H1 (cell line): ENCODE results near the gene HDAC9. TPM values are rescaled to one million over a fixed set of nuclear protein-coding genes. Genes with fewer than 3 reads are reported as not detected.

Experiments used
- CTCF ChIA-PET: fragments of 300-600 bp; sonication (Branson Sonifier 250); formaldehyde crosslinking; loops from one replicate; lab custom pipeline; 2021; ENCODE audit not compliant: partially characterized antibody; lab: Charles Lee
- POLR2A ChIA-PET: fragments of 300-600 bp; sonication (Branson Sonifier 250); formaldehyde crosslinking; loops from one replicate; lab custom pipeline; 2021; ENCODE audit warnings: inconsistent platforms; ENCODE audit not compliant: partially characterized antibody; lab: Charles Lee
- DNase-seq, 2 experiments: peaks; one replicate each; pipeline versions ENCODE4 v3.0.0 to v3.0.0-alpha.2; 2010 to 2022; ENCODE audit warnings: low spot score in 2 of 2, low read depth in 1 of 2, mixed read lengths in 1 of 2
- FAIRE-seq: peaks from 2 replicates; lab custom pipeline; 2011; peaks lifted over from hg19 to GRCh38; lab: Jason Lieb, UNC
- H2AFZ ChIP-seq: 2 replicates; pipeline ENCODE4 v1.8.1; 2012; ENCODE audit warnings: low read length, inconsistent platforms
- H2AK5ac ChIP-seq: 2 replicates; pipeline ENCODE4 v1.6.1; 2013; ENCODE audit warnings: low read depth, low read length
- H2BK120ac ChIP-seq: replicated peaks from 2 replicates; pipeline ENCODE3; 2013; ENCODE audit warnings: low read depth, low read length, inconsistent platforms
- H2BK12ac ChIP-seq: 2 replicates; pipeline ENCODE4 v1.6.1; 2013; ENCODE audit warnings: low read depth, low read length
- H2BK15ac ChIP-seq: 2 replicates; pipeline ENCODE4 v1.6.1; 2013; ENCODE audit warnings: low read length
- H2BK20ac ChIP-seq: 2 replicates; pipeline ENCODE4 v1.6.1; 2013; ENCODE audit warnings: low read length
- H2BK5ac ChIP-seq: 2 replicates; pipeline ENCODE4 v1.6.1; 2013; ENCODE audit warnings: low read depth, low read length
- H3K14ac ChIP-seq: 2 replicates; pipeline ENCODE4 v1.6.1; 2013; ENCODE audit warnings: inconsistent platforms; ENCODE audit not compliant: insufficient read length
- H3K18ac ChIP-seq: 2 replicates; pipeline ENCODE4 v1.6.1; 2013; ENCODE audit warnings: low read length; ENCODE audit errors: extremely low read depth
- H3K23ac ChIP-seq: 2 replicates; pipeline ENCODE4 v1.6.1; 2013; ENCODE audit warnings: inconsistent platforms; ENCODE audit not compliant: insufficient read length
- H3K23me2 ChIP-seq: 2 replicates; pipeline ENCODE4 v1.6.1; 2013; ENCODE audit warnings: low read depth, low read length
- H3K27ac ChIP-seq: 2 replicates; pipeline ENCODE4 v1.6.1; 2011; ENCODE audit warnings: low read depth, low read length, inconsistent platforms
- H3K27me3 ChIP-seq, 4 experiments: replicated peaks in 1 of 4; 1 replicate in 1 of 4; 2 replicates in 3 of 4; pipeline versions ENCODE4 v1.6.1 to v1.8.1; 2011 to 2013; ENCODE audit warnings: low read length in 3 of 4, mild to moderate bottlenecking in 3 of 4, inconsistent platforms in 2 of 4, mixed read lengths in 2 of 4, moderate library complexity in 1 of 4; ENCODE audit not compliant: control insufficient read depth in 3 of 4, insufficient read depth in 3 of 4; ENCODE audit errors: extremely low read depth in 1 of 4
- H3K36me3 ChIP-seq, 4 experiments: 2 replicates each; pipeline versions ENCODE4 v1.6.1 to v1.8.1; 2011 to 2013; ENCODE audit warnings: mild to moderate bottlenecking in 4 of 4, low read length in 3 of 4, moderate library complexity in 2 of 4, control low read depth in 1 of 4, inconsistent platforms in 1 of 4; ENCODE audit not compliant: insufficient read depth in 4 of 4, control insufficient read depth in 2 of 4
- H3K4ac ChIP-seq: replicated peaks from 2 replicates; pipeline ENCODE3; 2013; ENCODE audit warnings: low read length, low read depth, mixed read lengths, inconsistent platforms; ENCODE audit not compliant: insufficient read length
- H3K4me1 ChIP-seq, 4 experiments: replicated peaks in 1 of 4; 1 replicate in 1 of 4; 2 replicates in 3 of 4; pipeline versions ENCODE4 v1.6.1 to v1.8.1; 2011 to 2013; ENCODE audit warnings: low read length in 3 of 4, inconsistent platforms in 2 of 4, mixed read lengths in 1 of 4; ENCODE audit not compliant: insufficient read depth in 4 of 4, control insufficient read depth in 3 of 4
- H3K4me2 ChIP-seq, 2 experiments: 2 replicates each; pipeline versions ENCODE4 v1.6.1 to v1.8.1; 2011 to 2013; ENCODE audit warnings: low read depth in 2 of 2, low read length in 2 of 2, control low read depth in 1 of 2, inconsistent platforms in 1 of 2, mild to moderate bottlenecking in 1 of 2; ENCODE audit not compliant: insufficient read depth in 1 of 2
- H3K4me3 ChIP-seq, 4 experiments: fragments of 200-600, 300-600 bp in 1 of 4; sonication (generic), shearing (Covaris generic), sonication (Bioruptor Twin) in 1 of 4; 2 replicates each; pipeline versions ENCODE4 v1.5.1 to v1.8.1; 2011 to 2016; ENCODE audit warnings: low read length in 4 of 4, low read depth in 3 of 4, control low read depth in 2 of 4, inconsistent platforms in 2 of 4, mild to moderate bottlenecking in 2 of 4, mixed read lengths in 1 of 4, moderate library complexity in 1 of 4; ENCODE audit not compliant: insufficient read depth in 2 of 4; ENCODE audit errors: extremely low read depth in 1 of 4
- H3K56ac ChIP-seq: replicated peaks from 2 replicates; pipeline ENCODE3; 2013; ENCODE audit warnings: low read depth, mild to moderate bottlenecking, mixed read lengths, low read length, inconsistent platforms; ENCODE audit not compliant: insufficient read length
- H3K79me1 ChIP-seq: 2 replicates; pipeline ENCODE4 v1.6.1; 2013; ENCODE audit warnings: low read depth, low read length, control low read depth
- H3K79me2 ChIP-seq, 2 experiments: 2 replicates each; pipeline versions ENCODE4 v1.6.1 to v1.8.1; 2012 to 2013; ENCODE audit warnings: low read length in 2 of 2, mild to moderate bottlenecking in 2 of 2, inconsistent platforms in 1 of 2; ENCODE audit not compliant: insufficient read depth in 2 of 2, control insufficient read depth in 1 of 2
- H3K9ac ChIP-seq, 4 experiments: replicated peaks in 1 of 4; 1 replicate in 1 of 4; 2 replicates in 3 of 4; pipeline versions ENCODE4 v1.6.1 to v1.8.1; 2011 to 2013; ENCODE audit warnings: low read depth in 3 of 4, low read length in 3 of 4, control low read depth in 2 of 4, mild to moderate bottlenecking in 2 of 4, moderate library complexity in 2 of 4, inconsistent platforms in 1 of 4; ENCODE audit errors: extremely low read depth in 1 of 4
- H3K9me3 ChIP-seq, 2 experiments: 2 replicates each; pipeline versions ENCODE4 v1.6.1 to v1.8.1; 2012 to 2013; ENCODE audit warnings: mild to moderate bottlenecking in 2 of 2, moderate library complexity in 2 of 2, control low read depth in 1 of 2, inconsistent platforms in 1 of 2, low read depth in 1 of 2, low read length in 1 of 2, mixed read lengths in 1 of 2; ENCODE audit not compliant: insufficient read depth in 2 of 2
- H4K20me1 ChIP-seq, 2 experiments: replicated peaks in 1 of 2; 2 replicates each; pipeline versions ENCODE3 to v1.8.1; 2011 to 2013; ENCODE audit warnings: inconsistent platforms in 2 of 2, low read length in 2 of 2, mild to moderate bottlenecking in 1 of 2; ENCODE audit not compliant: insufficient read depth in 2 of 2, control insufficient read depth in 1 of 2
- H4K5ac ChIP-seq: 2 replicates; pipeline ENCODE4 v1.6.1; 2013; ENCODE audit warnings: low read length, low read depth, mixed read lengths, inconsistent platforms; ENCODE audit not compliant: insufficient read length
- H4K8ac ChIP-seq: 2 replicates; pipeline ENCODE4 v1.8.0; 2013; ENCODE audit warnings: mild to moderate bottlenecking, moderate library complexity, low read length, inconsistent platforms; ENCODE audit not compliant: insufficient read depth; ENCODE audit errors: extremely low read depth
- H4K91ac ChIP-seq: replicated peaks from 2 replicates; pipeline ENCODE3; 2013; ENCODE audit warnings: low read length, mixed read lengths, inconsistent platforms; ENCODE audit not compliant: insufficient read length
- KDM1A ChIP-seq: fragments of 200-600, 300-600 bp; sonication (generic); IDR thresholded peaks from 2 replicates; pipeline ENCODE4 v1.7.1; 2016; ENCODE audit warnings: mild to moderate bottlenecking, low read length, borderline replicate concordance
- KDM5A ChIP-seq: fragments of 200-600 bp; IDR thresholded peaks from 2 replicates; pipeline ENCODE4 v1.7.1; 2012; ENCODE audit warnings: mild to moderate bottlenecking, low read length, inconsistent platforms, mixed read lengths
- RNF2 ChIP-seq: fragments of 200-900, 300-1000 bp; sonication (generic); IDR thresholded peaks from 2 replicates; pipeline ENCODE4 v1.7.1; 2016; ENCODE audit warnings: borderline replicate concordance, low read depth, mild to moderate bottlenecking, antibody characterized with exemption, low read length; ENCODE audit not compliant: poor library complexity, severe bottlenecking; ENCODE audit errors: missing control alignments
- SIX5 ChIP-seq: IDR thresholded peaks from 2 replicates; pipeline ENCODE4 v1.6.1; 2011; ENCODE audit warnings: mild to moderate bottlenecking, low read depth, low read length
- SUZ12 ChIP-seq: fragments of 200-600 bp; sonication (generic); IDR thresholded peaks from 2 replicates; pipeline ENCODE4 v1.6.1; 2012; ENCODE audit warnings: mild to moderate bottlenecking, inconsistent platforms, low read length, moderate library complexity, mixed read lengths
- TAF1 ChIP-seq: IDR thresholded peaks from 2 replicates; pipeline ENCODE4 v1.6.1; 2011; ENCODE audit warnings: mild to moderate bottlenecking, low read depth, low read length
- WGBS, 2 experiments: shearing (Covaris generic) in 1 of 2; methylation state at CpG; one replicate each; pipeline versions ENCODE4 v1.1.6 to v1.1.7; 2013 to 2015; ENCODE audit warnings: low lambda C conversion rate in 2 of 2, mixed read lengths in 2 of 2, inconsistent platforms in 1 of 2, low coverage in 1 of 2, missing lambda C conversion rate in 1 of 2; ENCODE audit not compliant: insufficient replicate concordance in 2 of 2, insufficient coverage in 1 of 2, insufficient read length in 1 of 2; ENCODE audit errors: extremely low coverage in 1 of 2, missing lambda C conversion rate in 1 of 2; 5-methylcytosine and 5-hydroxymethylcytosine counted together
- polyA plus RNA-seq, 7 experiments: library from polyadenylated mRNA; depleted of rRNA in 3 of 7; stranded (reverse) in 5 of 7; unstranded in 2 of 7; fragments of >200 nt in 5 of 7; fragments of 200-250 nt in 2 of 7; gene quantifications; 1 replicate in 5 of 7; 2 replicates in 1 of 7; 4 replicates in 1 of 7; pipeline versions ENCODE4 v1.2.1 to v1.2.3, GENCODE V29; 2011 to 2013; ENCODE audit warnings: missing spikeins in 2 of 7, mixed read lengths in 2 of 7
- total RNA-seq: library from RNA; stranded (reverse); fragmentation: NEBNext Ultra II Directional; extraction: Animal tissue kit (Norgen Biotek cat#: 25700); gene quantifications from 2 replicates; pipeline ENCODE4 v1.2.1, GENCODE V29; 2021

Gene HDAC9
- total and polyA plus RNA-seq, 2 of the 8 experiments (the other 6 are each of a cell fraction or from before 2014, with no cell fraction given) = 9.5 to 13.1 TPM

GRCh38 chr7:18624459-18624858, 128.9 kb downstream of the HDAC9 start:
- Histone ChIP-seq H2BK15ac (no peak overlapping the region), H4K91ac (no peak overlapping the region), H3K18ac (no peak overlapping the region), H3K14ac (no peak overlapping the region), H2BK5ac (no peak overlapping the region), H2AK5ac (no peak overlapping the region), H3K27me3 (no peaks in the 10 kb centered on the region), H3K9ac (no peak overlapping the region), H3K23me2 (no peaks in the 10 kb centered on the region), H3K9me3 (no peaks in the 10 kb centered on the region), H2AFZ (no peak overlapping the region), H3K23ac (no peak overlapping the region), H4K20me1 (no peaks in the 10 kb centered on the region), H4K8ac (no peak overlapping the region), H2BK12ac (no peak overlapping the region), H4K5ac (no peak overlapping the region), H3K4me3 (no peak overlapping the region), H3K36me3 (no peaks in the 10 kb centered on the region), H3K56ac (no peak overlapping the region), H3K4me2 (no peak overlapping the region), H3K4ac (no peak overlapping the region), H3K79me2 (no peaks in the 10 kb centered on the region), H2BK20ac (no peak overlapping the region), H3K27ac (no peak overlapping the region), H3K4me1 (no peaks in the 10 kb centered on the region), H3K79me1 (no peaks in the 10 kb centered on the region), H2BK120ac (no peak overlapping the region)
- ChIA-PET POLR2A (no interaction called here), CTCF (interaction anchor here (1.0 to 2.4 kb wide), 3 partner anchors 15 to 274 kb away, joined by 3 to 5 read pairs (median 3); no protein-coding TSS in a partner anchor)
- WGBS, 2 experiments = 65% methylated on average over 1 of the region's 1 CpG; no CpG with 5 or more reads in 1 of the 2 experiments
- DNase-seq = no peak
- FAIRE-seq = no peak
- TF ChIP-seq RNF2 = no peak
- no peak for TF ChIP-seq KDM1A
- TF ChIP-seq SIX5 = no peak
- no peak for TF ChIP-seq SUZ12
- TF ChIP-seq KDM5A = no peak
- no peak for TF ChIP-seq TAF1
